ENCODE results near the gene SYT6.
A peak's percentile ranks its signal among the peaks of the same experiment; 100 is the strongest.

SYT6 gene

GRCh38 chr1:114089502-114090138, 64.0 kb downstream of the SYT6 start:
- H3K27me3 Mint-ChIP-seq: peaks cover 16 to 43% of the 10 kb centered on the region in 2 donors
- H3K36me3 Mint-ChIP-seq (ENCODE audit: insufficient read depth): no peaks in the 10 kb centered on the region
- H3K4me3 Mint-ChIP-seq: no peak overlapping the region
- no peaks in the 10 kb centered on the region for H3K9me3 Mint-ChIP-seq
- ATAC-seq (replicated peaks): no peak
- H3K4me1 Mint-ChIP-seq (ENCODE audit: low read depth in 2 of 2): peaks cover 8 to 10% of the 10 kb centered on the region in 2 donors
- no peak overlapping the region for H3K27ac Mint-ChIP-seq
- no peak for DNase-seq

- H3K27ac Mint-ChIP-seq: no peak overlapping the region
- H3K4me1 Mint-ChIP-seq (ENCODE audit: low read depth in 2 of 2): peaks cover 0 to 6% of the 10 kb centered on the region in 2 donors
- ATAC-seq (replicated peaks) (no peak), DNase-seq (no peak)
- H3K36me3 Mint-ChIP-seq (ENCODE audit: insufficient read depth): no peaks in the 10 kb centered on the region
- H3K4me3 Mint-ChIP-seq: no peak overlapping the region
- no peaks in the 10 kb centered on the region for H3K9me3 Mint-ChIP-seq
- H3K27me3 Mint-ChIP-seq: peaks cover 16 to 39% of the 10 kb centered on the region in 2 donors
Observed at GRCh38 chr1:114088392-114089299, 65.0 kb downstream of the SYT6 start.

- H3K27ac Mint-ChIP-seq: no peak overlapping the region
- H3K27me3 Mint-ChIP-seq: peaks cover 16 to 34% of the 10 kb centered on the region in 2 donors
- no peak overlapping the region for H3K4me3 Mint-ChIP-seq
- no peak for ATAC-seq (replicated peaks)
- DNase-seq: no peak
- no peaks in the 10 kb centered on the region for H3K9me3 Mint-ChIP-seq
- H3K36me3 Mint-ChIP-seq (ENCODE audit: insufficient read depth): no peaks in the 10 kb centered on the region
- peaks cover 0 to 6% of the 10 kb centered on the region in 2 donors for H3K4me1 Mint-ChIP-seq (ENCODE audit: low read depth in 2 of 2)
Observed at GRCh38 chr1:114087495-114087894, 66.2 kb downstream of the SYT6 start.

DNA sequence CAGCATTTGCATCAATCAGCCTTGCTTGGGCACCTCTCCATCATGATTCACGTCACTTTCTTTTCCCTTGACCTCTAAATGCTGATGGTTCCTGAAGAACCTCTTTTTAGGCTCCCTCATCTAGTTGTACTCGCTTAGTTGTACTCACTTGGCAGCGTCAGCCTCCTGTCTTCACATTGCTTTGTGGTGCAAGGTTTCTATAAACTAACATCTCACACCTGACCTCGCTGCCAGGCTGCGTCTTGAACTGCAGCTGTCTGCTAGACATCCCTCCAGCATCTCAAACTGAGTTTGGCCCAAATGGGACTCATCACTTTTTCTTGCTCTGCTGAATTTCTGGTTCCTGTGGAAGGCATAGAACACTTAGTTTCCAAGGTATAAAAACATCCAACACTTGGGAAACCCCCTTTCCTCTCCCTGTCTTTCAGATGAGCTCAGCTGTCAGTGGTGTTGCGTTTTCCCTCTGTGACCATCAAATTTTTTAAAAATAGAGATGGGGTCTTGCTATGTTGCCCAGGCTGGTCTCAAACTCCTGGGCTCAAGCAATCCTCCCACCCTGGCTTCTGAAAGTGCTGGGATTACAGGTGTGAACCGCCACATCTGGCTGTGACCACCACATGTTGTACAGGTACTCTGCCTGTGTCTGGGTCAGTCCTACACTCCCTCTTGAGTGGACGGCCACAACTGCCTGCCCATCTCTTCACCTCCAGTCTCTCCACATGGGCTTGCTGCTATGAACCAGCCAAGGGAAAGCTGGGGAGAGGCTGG, 66.9 kb downstream of the SYT6 start:
- no peak overlapping the region for H3K27ac Mint-ChIP-seq
- H3K4me1 Mint-ChIP-seq (ENCODE audit: low read depth in 2 of 2): peaks cover 0 to 6% of the 10 kb centered on the region in 2 donors
- H3K9me3 Mint-ChIP-seq: no peaks in the 10 kb centered on the region
- H3K27me3 Mint-ChIP-seq: peaks cover 14 to 28% of the 10 kb centered on the region in 2 donors
- DNase-seq: no peak
- no peaks in the 10 kb centered on the region for H3K36me3 Mint-ChIP-seq (ENCODE audit: insufficient read depth)
- ATAC-seq (replicated peaks): no peak
- no peak overlapping the region for H3K4me3 Mint-ChIP-seq

- no peak overlapping the region for H3K4me3 Mint-ChIP-seq
- peaks cover 0 to 6% of the 10 kb centered on the region in 2 donors for H3K27me3 Mint-ChIP-seq
- no peaks in the 10 kb centered on the region for H3K4me1 Mint-ChIP-seq (ENCODE audit: low read depth in 2 of 2)
- H3K9me3 Mint-ChIP-seq: no peaks in the 10 kb centered on the region
- no peak for ATAC-seq (replicated peaks)
- DNase-seq: no peak
- H3K27ac Mint-ChIP-seq: no peak overlapping the region
- H3K36me3 Mint-ChIP-seq (ENCODE audit: insufficient read depth): no peaks in the 10 kb centered on the region
Observed at GRCh38 chr1:114082867-114083585, 70.6 kb downstream of the SYT6 start.

DNA sequence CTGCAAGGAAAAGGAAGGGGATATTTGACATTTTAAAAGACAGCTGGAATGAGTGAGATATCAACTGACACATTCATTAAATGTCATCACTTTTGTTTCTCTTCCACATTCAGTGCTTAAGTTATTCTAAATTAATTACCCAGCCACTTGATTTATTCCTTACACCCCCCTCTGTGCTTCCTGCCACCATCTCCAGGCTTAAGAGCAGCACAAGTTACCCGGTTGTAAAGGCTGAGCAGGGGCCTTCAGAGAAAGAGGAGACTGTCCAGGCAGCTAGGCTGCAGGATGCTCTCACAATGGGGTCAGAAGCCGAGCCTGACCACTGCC, 71.4 kb downstream of the SYT6 start:
- Mint-ChIP-seq H3K4me1 (ENCODE audit: low read depth in 2 of 2) (peaks cover 0 to 5% of the 10 kb centered on the region in 2 donors), H3K27ac (no peak overlapping the region), H3K4me3 (no peak overlapping the region), H3K36me3 (ENCODE audit: insufficient read depth) (no peaks in the 10 kb centered on the region), H3K9me3 (no peaks in the 10 kb centered on the region), H3K27me3 (no peaks in the 10 kb centered on the region)
- DNase-seq: no peak
- no peak for ATAC-seq (replicated peaks)

- Mint-ChIP-seq H3K27ac (no peak overlapping the region), H3K9me3 (no peaks in the 10 kb centered on the region), H3K4me3 (no peak overlapping the region), H3K4me1 (ENCODE audit: low read depth in 2 of 2) (peaks cover 1 to 5% of the 10 kb centered on the region in 2 donors), H3K36me3 (ENCODE audit: insufficient read depth) (no peaks in the 10 kb centered on the region), H3K27me3 (no peaks in the 10 kb centered on the region)
- ATAC-seq (replicated peaks): no peak
- DNase-seq: no peak
Observed at GRCh38 chr1:114081437-114082303, 72.0 kb downstream of the SYT6 start.

GRCh38 chr1:114080511-114081436, 72.9 kb downstream of the SYT6 start:
- Mint-ChIP-seq H3K36me3 (ENCODE audit: insufficient read depth) (no peaks in the 10 kb centered on the region), H3K27me3 (no peaks in the 10 kb centered on the region), H3K9me3 (no peaks in the 10 kb centered on the region), H3K4me1 (ENCODE audit: low read depth in 2 of 2) (peaks cover 4 to 8% of the 10 kb centered on the region in 2 donors), H3K27ac (no peak overlapping the region), H3K4me3 (no peak overlapping the region)
- ATAC-seq (replicated peaks): no peak
- DNase-seq: no peak

GRCh38 chr1:114079596-114080190, 74.0 kb downstream of the SYT6 start:
- H3K9me3 Mint-ChIP-seq: no peaks in the 10 kb centered on the region
- H3K4me1 Mint-ChIP-seq (ENCODE audit: low read depth in 2 of 2): peaks cover 6 to 10% of the 10 kb centered on the region in 2 donors
- DNase-seq (no peak), ATAC-seq (replicated peaks) (no peak)
- H3K27me3 Mint-ChIP-seq: no peaks in the 10 kb centered on the region
- H3K4me3 Mint-ChIP-seq: no peak overlapping the region
- no peaks in the 10 kb centered on the region for H3K36me3 Mint-ChIP-seq (ENCODE audit: insufficient read depth)
- peak overlapping the region in 1 of 2 donors; percentile 11 for H3K27ac Mint-ChIP-seq

- no peak for ATAC-seq (replicated peaks)
- H3K4me3 Mint-ChIP-seq: no peak overlapping the region
- peaks cover 0 to 6% of the 10 kb centered on the region in 2 donors for H3K27me3 Mint-ChIP-seq
- H3K36me3 Mint-ChIP-seq (ENCODE audit: insufficient read depth): no peaks in the 10 kb centered on the region
- H3K27ac Mint-ChIP-seq: peak overlapping the region in 1 of 2 donors; percentile 8
- DNase-seq: no peak
- H3K4me1 Mint-ChIP-seq (ENCODE audit: low read depth in 2 of 2): peaks cover 6 to 10% of the 10 kb centered on the region in 2 donors
- peaks cover 0 to 2% of the 10 kb centered on the region in 2 donors for H3K9me3 Mint-ChIP-seq
Observed at GRCh38 chr1:114078116-114078515, 75.6 kb downstream of the SYT6 start.

DNA sequence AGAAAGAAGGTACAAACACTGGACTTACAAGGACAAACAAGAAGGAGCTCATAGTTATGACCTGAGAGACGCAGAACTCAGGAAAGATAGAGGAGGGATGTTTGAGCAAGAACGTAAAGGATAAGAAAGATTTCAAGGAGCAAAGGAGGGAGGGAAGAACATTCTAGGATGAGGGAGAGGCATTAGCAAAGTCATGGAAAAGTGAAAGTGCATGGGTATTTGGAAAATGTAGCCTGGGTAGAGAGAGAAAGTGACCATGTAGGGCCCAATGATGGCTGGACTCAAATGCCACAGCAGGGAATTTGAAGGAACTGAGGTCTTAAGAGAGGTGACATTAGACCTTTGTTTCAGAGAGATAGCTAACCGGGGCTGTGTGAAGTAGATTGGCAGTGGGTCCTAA, 76.5 kb downstream of the SYT6 start:
- no peak overlapping the region for H3K27ac Mint-ChIP-seq
- H3K4me3 Mint-ChIP-seq: no peak overlapping the region
- H3K4me1 Mint-ChIP-seq (ENCODE audit: low read depth in 2 of 2): peaks cover 6 to 10% of the 10 kb centered on the region in 2 donors
- peaks cover 0 to 6% of the 10 kb centered on the region in 2 donors for H3K27me3 Mint-ChIP-seq
- ATAC-seq (replicated peaks) (no peak), DNase-seq (no peak)
- peaks cover 0 to 2% of the 10 kb centered on the region in 2 donors for H3K9me3 Mint-ChIP-seq
- H3K36me3 Mint-ChIP-seq (ENCODE audit: insufficient read depth): no peaks in the 10 kb centered on the region

Measured in effector memory CD8-positive, alpha-beta T cell (primary cell).